GM12891 (cell line): ENCODE results near the gene CHD9.

Experiments used
- DNase-seq: peaks from one replicate; pipeline ENCODE4 v3.0.0; 2011; ENCODE audit warnings: low spot score; ENCODE audit not compliant: insufficient read length
- FAIRE-seq: peaks from 2 replicates; lab custom pipeline; 2011; peaks lifted over from hg19 to GRCh38; lab: Jason Lieb, UNC
- PAX5 ChIP-seq: IDR thresholded peaks from 2 replicates; pipeline ENCODE4 v1.6.1; 2011; ENCODE audit warnings: low read length, moderate library complexity, mild to moderate bottlenecking; ENCODE audit not compliant: insufficient read depth, severe bottlenecking
- POLR2A ChIP-seq: IDR thresholded peaks from 2 replicates; pipeline ENCODE4 v1.6.1; 2011; ENCODE audit warnings: low read depth, low read length, control low read depth
- POLR2AphosphoS5 ChIP-seq: IDR thresholded peaks from 2 replicates; pipeline ENCODE4 v1.6.1; 2011; ENCODE audit warnings: low read depth, low read length, control low read depth
- POU2F2 ChIP-seq: IDR thresholded peaks from 2 replicates; pipeline ENCODE4 v1.6.1; 2011; ENCODE audit warnings: low read depth, mild to moderate bottlenecking, control low read depth, low read length, moderate library complexity
- SPI1 ChIP-seq: IDR thresholded peaks from 2 replicates; pipeline ENCODE4 v1.6.1; 2011; ENCODE audit warnings: low read depth, low read length, control low read depth
- TAF1 ChIP-seq: IDR thresholded peaks from 2 replicates; pipeline ENCODE4 v1.6.1; 2011; ENCODE audit warnings: low read depth, low read length, control low read depth

The CHD9 gene

DNA sequence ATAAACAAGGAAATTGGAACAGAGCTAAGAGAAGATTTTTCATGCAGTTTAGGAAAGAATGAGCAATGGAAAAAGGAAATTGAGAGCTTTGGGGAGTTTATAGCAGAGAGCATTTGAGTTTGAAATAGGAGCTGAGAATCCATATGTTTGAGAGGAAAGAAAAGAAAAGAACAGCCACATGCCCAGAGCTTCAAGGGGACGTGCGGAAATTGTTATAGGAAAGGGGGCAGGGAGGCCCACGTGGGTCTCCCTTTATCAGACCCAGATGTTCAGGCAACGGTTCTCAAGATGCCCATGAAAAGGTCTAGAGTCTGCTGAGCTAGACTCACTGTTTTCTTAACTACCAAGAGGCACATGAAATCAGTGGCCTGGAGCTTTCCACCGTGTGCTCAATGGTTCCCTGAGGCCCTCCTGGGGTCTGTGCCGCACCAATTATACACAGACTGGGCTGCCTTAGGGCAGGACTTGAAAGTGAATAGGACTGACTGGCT is 31.2 kb downstream of the CHD9 start:
- FAIRE-seq (no peak), DNase-seq (no peak)
- no peak for TF ChIP-seq POLR2AphosphoS5
- no peak for TF ChIP-seq POLR2A
- TF ChIP-seq SPI1, result no peak
- TF ChIP-seq POU2F2, result no peak
- TF ChIP-seq PAX5, result no peak
- TF ChIP-seq TAF1, result no peak

DNA sequence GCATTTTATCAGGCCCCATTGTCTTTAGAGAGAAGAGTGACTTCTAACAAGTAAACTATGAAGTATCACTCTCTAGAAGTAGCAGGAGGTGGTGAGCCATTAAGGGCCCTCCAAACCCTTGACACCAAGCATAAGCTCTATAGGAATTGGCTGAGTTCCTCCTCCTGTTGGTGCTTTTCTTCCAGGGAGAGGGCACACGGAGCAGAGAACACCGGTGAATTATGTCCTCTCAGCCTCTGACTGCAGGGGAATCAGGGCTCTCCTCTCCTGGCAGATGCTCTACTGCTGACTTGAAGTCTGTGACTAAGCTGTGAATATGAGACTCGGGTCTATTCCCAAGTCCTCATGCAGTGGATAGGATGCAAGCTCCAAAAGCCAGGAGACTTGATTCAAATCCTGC is 32.3 kb downstream of the CHD9 start:
- TF ChIP-seq TAF1, result no peak
- TF ChIP-seq PAX5, result no peak
- no peak for TF ChIP-seq POLR2A
- TF ChIP-seq POLR2AphosphoS5, result no peak
- TF ChIP-seq SPI1, result no peak
- no peak for TF ChIP-seq POU2F2
- DNase-seq (no peak), FAIRE-seq (no peak)

DNA sequence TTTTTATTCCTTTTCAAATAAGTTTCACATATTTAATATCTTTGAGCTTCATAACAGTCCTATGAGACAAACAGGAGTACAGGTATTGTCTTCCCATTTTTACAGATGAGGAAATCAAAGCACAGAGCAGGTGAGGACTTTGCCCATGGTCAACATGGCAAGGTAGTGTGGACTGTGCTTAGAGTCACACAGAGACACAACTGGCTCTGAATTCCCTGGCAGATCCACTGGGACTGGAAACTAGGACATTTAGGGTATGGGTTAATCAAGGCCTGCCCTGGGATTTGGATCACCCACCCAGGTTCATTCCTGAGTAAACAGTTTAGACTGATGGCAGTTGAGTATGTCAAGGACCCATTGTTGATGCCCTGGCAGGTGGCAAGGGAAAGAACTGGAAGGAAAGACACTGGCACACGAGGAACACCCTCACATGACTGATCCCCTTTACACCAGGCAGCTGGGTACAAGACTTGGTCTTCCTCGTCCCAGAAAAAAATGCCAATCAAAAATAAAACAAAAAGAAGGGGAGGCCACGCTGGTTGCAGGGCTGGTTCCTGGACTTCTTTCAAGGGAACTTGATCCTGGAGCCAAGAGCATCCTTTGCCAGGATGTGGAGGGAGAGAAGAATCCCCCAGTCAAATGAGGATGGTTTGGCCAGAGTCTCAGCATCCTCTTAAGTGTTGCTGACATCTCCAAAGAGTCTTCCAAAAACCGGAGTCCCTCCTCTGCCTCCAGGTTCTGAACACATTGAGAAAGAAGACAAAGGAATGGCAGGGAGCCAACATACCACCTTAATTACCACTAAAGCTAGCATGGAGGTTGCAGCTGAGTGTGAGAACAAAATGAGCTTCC is 34.9 kb downstream of the CHD9 start:
- TF ChIP-seq PAX5, result no peak
- TF ChIP-seq TAF1, result no peak
- TF ChIP-seq SPI1, result no peak
- TF ChIP-seq POU2F2, result no peak
- no peak for TF ChIP-seq POLR2A
- TF ChIP-seq POLR2AphosphoS5, result no peak
- DNase-seq (no peak), FAIRE-seq (no peak)

DNA sequence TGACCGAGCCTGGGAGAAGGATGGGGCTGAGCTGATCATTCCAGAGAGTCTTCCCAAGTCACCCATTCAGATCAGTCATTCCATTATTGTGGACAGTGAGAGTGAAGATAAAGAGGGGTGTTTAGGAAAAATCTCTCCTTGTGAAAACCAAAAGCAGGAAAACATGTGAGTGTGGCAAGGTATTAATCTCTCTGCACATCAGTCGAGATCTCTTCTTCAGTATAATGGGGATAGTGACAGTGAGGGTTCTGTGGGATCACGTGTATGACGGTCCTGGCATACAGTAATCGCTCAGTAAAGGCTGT is 35.4 kb downstream of the CHD9 start:
- TF ChIP-seq TAF1 (no peak), SPI1 (no peak)
- FAIRE-seq (peak; percentile 41), DNase-seq (no peak)

DNA sequence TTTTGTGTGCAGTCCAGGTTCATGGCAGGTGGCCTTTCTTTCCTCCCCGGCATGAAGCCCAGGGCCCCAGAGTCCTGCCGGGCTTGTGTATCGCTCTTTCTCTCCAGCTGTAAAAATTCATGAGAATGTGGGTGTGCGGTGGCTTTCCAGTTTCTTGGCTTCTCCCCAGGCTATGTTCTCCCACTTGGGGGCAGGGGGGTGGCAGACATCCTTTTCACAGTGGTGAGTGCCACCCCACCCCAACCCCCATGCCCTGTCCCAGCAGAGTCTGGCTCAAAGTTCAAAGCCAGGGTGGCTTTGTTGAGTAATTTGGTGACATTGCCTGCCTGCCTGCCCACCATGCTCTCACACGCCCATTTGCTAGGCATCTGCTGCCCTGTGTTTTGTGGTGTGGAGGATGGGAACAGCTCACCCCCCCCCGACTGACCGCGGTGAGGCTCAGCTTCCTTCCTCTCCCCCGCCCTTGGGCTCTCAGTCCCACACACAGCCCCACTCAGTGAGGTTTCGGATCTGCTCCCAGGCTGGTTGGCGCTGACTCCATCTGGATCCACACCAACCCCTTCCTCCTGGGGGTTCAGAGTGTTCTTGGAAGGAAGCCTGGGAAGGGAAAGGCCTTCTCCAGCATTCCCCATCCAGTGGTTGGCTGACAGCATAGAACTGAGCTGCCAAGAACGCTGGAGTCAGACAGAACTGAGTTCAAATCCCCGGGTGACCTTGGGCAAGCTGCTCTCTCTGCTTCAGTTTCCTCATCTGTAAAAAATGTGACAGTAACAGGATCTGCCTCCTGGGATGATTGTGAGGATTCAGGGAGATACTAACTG is 36.0 kb downstream of the CHD9 start:
- no peak for DNase-seq
- TF ChIP-seq POLR2A, result 0 out of 2 replicates have a peak, but pooled peaks have one; percentile 17
- TF ChIP-seq SPI1, result peak; percentile 36; the same call in 1 of the 2 replicates
- no peak for TF ChIP-seq PAX5
- 0 out of 2 replicates have a peak, but pooled peaks have one; percentile 9 for TF ChIP-seq POU2F2
- FAIRE-seq, result peak; percentile 93

DNA sequence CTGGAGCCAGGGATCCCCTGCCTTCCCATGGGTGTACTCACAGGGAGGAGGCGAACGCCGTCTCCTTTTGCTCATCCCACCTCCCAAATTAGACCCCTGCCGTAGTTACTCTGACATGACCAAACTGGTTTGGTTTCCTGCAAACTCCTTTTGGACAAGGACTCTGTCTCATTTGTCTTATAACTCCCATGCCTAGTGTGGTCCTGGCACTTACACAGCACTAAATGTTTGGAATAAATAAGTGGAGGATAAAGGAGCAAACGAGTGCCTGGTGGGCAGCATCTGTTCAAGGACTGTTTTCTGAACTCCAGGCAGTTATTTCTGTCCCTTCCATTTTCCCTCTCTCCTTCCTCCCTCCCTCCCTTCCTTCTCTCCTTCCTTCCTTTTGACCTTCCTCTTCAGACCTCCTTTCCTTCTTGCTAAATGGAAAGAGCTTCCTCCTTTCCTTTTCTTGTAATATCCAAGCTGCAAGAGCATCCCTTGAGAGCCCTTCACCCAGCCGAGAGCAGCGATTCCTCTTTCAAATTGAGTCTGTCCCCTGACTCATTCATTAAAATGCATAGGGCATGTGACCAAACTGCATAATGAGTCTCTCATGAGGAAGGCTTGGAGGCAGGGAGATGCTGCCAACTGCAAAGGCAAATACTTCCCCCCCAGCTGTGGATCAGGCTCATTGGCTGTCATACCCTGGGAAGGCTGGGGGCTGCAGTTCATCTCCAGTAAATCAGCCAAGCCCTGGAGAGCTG is 36.8 kb downstream of the CHD9 start:
- TF ChIP-seq POU2F2, result peak; percentile 99
- no peak for TF ChIP-seq PAX5
- TF ChIP-seq POLR2A, result no peak
- TF ChIP-seq POLR2AphosphoS5, result no peak
- no peak for TF ChIP-seq TAF1
- TF ChIP-seq SPI1, result peak; percentile 88
- DNase-seq, result no peak
- FAIRE-seq, result peak; percentile 84

DNA sequence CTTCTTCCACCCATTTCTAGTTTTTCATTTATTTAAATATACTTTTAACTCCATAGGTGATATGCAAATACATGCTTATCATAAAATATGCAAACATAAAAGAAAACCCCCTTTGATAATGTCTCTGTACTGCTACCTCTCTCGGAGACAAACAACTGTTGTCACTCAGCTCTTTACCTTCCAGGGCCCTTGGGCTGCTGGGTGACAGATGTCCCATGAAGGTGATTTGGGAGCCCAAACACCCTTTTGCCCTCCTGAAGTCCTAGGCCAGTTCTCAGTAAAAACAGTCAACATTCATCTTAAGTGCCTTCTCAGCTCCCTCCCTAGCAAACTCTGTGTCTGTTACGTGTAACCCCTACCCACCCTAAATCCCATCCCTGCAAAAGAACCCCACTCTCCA is 37.5 kb downstream of the CHD9 start:
- FAIRE-seq, result no peak

DNA sequence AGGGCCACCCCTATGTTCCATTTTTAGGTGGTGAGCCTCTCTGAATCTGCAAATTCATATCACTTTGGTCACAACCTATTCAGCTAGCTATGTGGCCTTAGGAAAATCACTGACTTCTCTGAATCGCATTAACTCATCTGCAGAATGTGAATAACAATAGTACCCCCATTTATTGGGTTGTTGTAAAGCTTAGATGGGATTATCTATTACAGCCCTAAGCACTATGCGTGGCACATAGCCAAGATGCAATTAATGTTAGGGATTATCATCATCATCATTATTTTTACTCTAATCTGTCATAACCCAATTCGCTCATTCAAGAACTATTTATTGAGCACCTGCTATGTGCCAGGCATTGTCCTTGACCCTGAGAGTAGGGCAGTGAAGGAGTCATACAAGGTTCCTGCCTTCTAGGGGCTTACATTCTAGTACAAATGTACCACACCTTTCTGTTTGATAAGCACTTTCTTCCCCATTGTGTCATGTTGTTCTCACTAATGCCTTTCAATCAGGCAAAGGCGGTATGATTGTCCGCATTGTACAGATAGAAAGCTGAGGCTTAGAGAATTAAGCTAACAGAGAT is 38.5 kb downstream of the CHD9 start:
- no peak for TF ChIP-seq TAF1
- TF ChIP-seq POLR2AphosphoS5, result no peak
- TF ChIP-seq PAX5, result no peak
- no peak for DNase-seq
- FAIRE-seq, result no peak

More for the DNA sequence above, 37.5 kb downstream of the CHD9 start:
- TF ChIP-seq SPI1 (no peak), POLR2AphosphoS5 (no peak), POLR2A (no peak), POU2F2 (no peak), PAX5 (no peak), TAF1 (no peak)
- DNase-seq, result no peak
